ENCODE measurements around the gene FDX2. TPM values are rescaled to one million over a fixed set of nuclear protein-coding genes. Genes with fewer than 3 reads are reported as not detected.

Gene FDX2
- total RNA-seq, 1 experiment from 2014 or later, result 25.5 TPM

GRCh38 chr19:10288662-10289166 is 27.1 kb downstream of the FDX2 start:
- Histone ChIP-seq H3K36me3 (ENCODE audit: control insufficient read depth, insufficient read depth, low read length) (no peaks in the 10 kb centered on the region), H3K4me1 (ENCODE audit: control insufficient read depth, insufficient read depth, low read length) (peaks cover 14% of the 10 kb centered on the region; the same call in 1 of the 2 replicates), H3K27ac (ENCODE audit: low read length) (peak overlapping the region; percentile 75), H3K27me3 (ENCODE audit: control insufficient read depth, insufficient read depth, low read length) (no peaks in the 10 kb centered on the region), H3K4me3 (ENCODE audit: low read depth in 2 of 2, low read length in 2 of 2) (peak overlapping the region; percentile 53 to 79), H3K9me3 (ENCODE audit: control insufficient read depth, insufficient read depth, low read depth, low read length) (no peaks in the 10 kb centered on the region)
- in situ Hi-C loops (cut with HindIII; ENCODE audit: low pct_unique_long_range_greater_than_20kb, low sequenced_read_pairs), result no loop called here
- DNase-seq (ENCODE audit: low read depth, low spot score) (no peak), ATAC-seq (peak; percentile 63)
- intact Hi-C loops (cut with micrococcal nuclease; ENCODE audit: unreplicated experiment), result no loop called here
- ChIA-PET CTCF (interaction anchor here (1.3 kb wide), 1 partner anchor 30 kb away, joined by 4 read pairs; no protein-coding TSS in a partner anchor), POLR2A (interaction anchor here (0.6 to 2.6 kb wide), 3 partner anchors 18 to 97 kb away, joined by 3 to 11 read pairs (median 3); partner anchors contain the start of gene ICAM1)
- BruUV-seq (replicated peaks), result no TSS peak
- TF ChIP-seq POLR2AphosphoS5 (IDR thresholded peaks at IDR 0.05; ENCODE audit: low read depth, low read length), result no peak
- no peak for TF ChIP-seq TCF7L2 (IDR thresholded peaks at IDR 0.05; ENCODE audit: low read depth, low read length)
- no peak for TF ChIP-seq SIN3A (IDR thresholded peaks at IDR 0.05; ENCODE audit: borderline replicate concordance, insufficient read depth, low read depth, low read length)
- TF ChIP-seq, protein P1, sequence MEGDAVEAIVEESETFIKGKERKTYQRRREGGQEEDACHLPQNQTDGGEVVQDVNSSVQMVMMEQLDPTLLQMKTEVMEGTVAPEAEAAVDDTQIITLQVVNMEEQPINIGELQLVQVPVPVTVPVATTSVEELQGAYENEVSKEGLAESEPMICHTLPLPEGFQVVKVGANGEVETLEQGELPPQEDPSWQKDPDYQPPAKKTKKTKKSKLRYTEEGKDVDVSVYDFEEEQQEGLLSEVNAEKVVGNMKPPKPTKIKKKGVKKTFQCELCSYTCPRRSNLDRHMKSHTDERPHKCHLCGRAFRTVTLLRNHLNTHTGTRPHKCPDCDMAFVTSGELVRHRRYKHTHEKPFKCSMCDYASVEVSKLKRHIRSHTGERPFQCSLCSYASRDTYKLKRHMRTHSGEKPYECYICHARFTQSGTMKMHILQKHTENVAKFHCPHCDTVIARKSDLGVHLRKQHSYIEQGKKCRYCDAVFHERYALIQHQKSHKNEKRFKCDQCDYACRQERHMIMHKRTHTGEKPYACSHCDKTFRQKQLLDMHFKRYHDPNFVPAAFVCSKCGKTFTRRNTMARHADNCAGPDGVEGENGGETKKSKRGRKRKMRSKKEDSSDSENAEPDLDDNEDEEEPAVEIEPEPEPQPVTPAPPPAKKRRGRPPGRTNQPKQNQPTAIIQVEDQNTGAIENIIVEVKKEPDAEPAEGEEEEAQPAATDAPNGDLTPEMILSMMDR (IDR thresholded peaks at IDR 0.05), result no peak
- TF ChIP-seq REST (IDR thresholded peaks at IDR 0.05; ENCODE audit: insufficient read depth in 1 of 2, low read depth in 2 of 2, low read length in 1 of 2), result no peak

- Histone ChIP-seq H3K27ac (ENCODE audit: low read length) (peak within 1 kb of the TSS; percentile 63), H3K4me1 (ENCODE audit: control insufficient read depth, insufficient read depth, low read length) (peaks cover 17% of the 10 kb centered on the region; the same call in 1 of the 2 replicates), H3K9me3 (ENCODE audit: control insufficient read depth, insufficient read depth, low read depth, low read length) (no peaks in the 10 kb centered on the region), H3K36me3 (ENCODE audit: control insufficient read depth, insufficient read depth, low read length) (no peaks in the 10 kb centered on the region), H3K4me3 (ENCODE audit: low read depth in 2 of 2, low read length in 2 of 2) (peak within 1 kb of the TSS; percentile 25 to 30), H3K27me3 (ENCODE audit: control insufficient read depth, insufficient read depth, low read length) (no peaks in the 10 kb centered on the region)
- intact Hi-C loops (cut with micrococcal nuclease; ENCODE audit: unreplicated experiment), result no loop called here
- ChIA-PET POLR2A (interaction anchor here (1.8 kb wide), 1 partner anchor 16 kb away, joined by 8 read pairs; the partner anchor contains the start of gene ICAM1), CTCF (interaction anchor here (0.6 to 1.1 kb wide), 2 partner anchors 55 to 102 kb away, joined by 3 to 9 read pairs; no protein-coding TSS in a partner anchor)
- in situ Hi-C loops (cut with HindIII; ENCODE audit: low pct_unique_long_range_greater_than_20kb, low sequenced_read_pairs), result no loop called here
- TF ChIP-seq TCF7L2 (IDR thresholded peaks at IDR 0.05; ENCODE audit: low read depth, low read length) (no peak), SIN3A (IDR thresholded peaks at IDR 0.05; ENCODE audit: borderline replicate concordance, insufficient read depth, low read depth, low read length) (no peak), REST (IDR thresholded peaks at IDR 0.05; ENCODE audit: insufficient read depth in 1 of 2, low read depth in 2 of 2, low read length in 1 of 2) (0 out of 4 replicates have a peak, but pooled peaks of 1 of the 2 experiments have one; percentile 18), POLR2AphosphoS5 (IDR thresholded peaks at IDR 0.05; ENCODE audit: low read depth, low read length) (0 out of 2 replicates have a peak, but pooled peaks have one; percentile 19)
- TF ChIP-seq, protein P1 (IDR thresholded peaks at IDR 0.05), result no peak
- BruUV-seq (replicated peaks), result no TSS peak
- DNase-seq (ENCODE audit: low read depth, low spot score) (no peak), ATAC-seq (peak; percentile 32; the same call in 1 of the 2 replicates)
These were observed 28.7 kb downstream of the FDX2 start, which contains the start of gene ICAM4 for GRCh38 chr19:10286803-10287737. ICAM4 (plus strand) TSS chr19:10286955; CDS start chr19:10287013, 58 bp downstream.

Measured in Panc1 (cell line).